Upper lobe of left lung (tissue), 6 donors: ENCODE data around the gene KCNK1. TPM values are rescaled to one million over a fixed set of nuclear protein-coding genes. Genes with fewer than 3 reads are reported as not detected.

ENCODE experiments used
- ATAC-seq, 2 donors: fragments of 200-7000 bp; cut with Tn5 transposase; one replicate each; pipeline ENCODE4 v1.9.1; 2022; ENCODE audit warnings: mild to moderate bottlenecking in 2 of 2, moderate library complexity in 2 of 2; ENCODE audit not compliant: low FRiP score in 2 of 2
- DNase-seq, 2 donors: peaks; one replicate each; pipeline ENCODE4 v3.0.0-alpha.2; 2019 to 2020
- H3K27ac ChIP-seq, 4 donors: fragments of 200-600 bp; sonication (generic); one replicate each; pipeline ENCODE4 v1.5.1; 2016 to 2019
- H3K27me3 ChIP-seq, 4 donors: fragments of 200-600 bp; sonication (generic); one replicate each; pipeline ENCODE4 v1.5.1; 2017 to 2019
- H3K36me3 ChIP-seq, 4 donors: fragments of 200-600 bp; sonication (generic); one replicate each; pipeline ENCODE4 v1.5.1; 2016 to 2019
- H3K4me1 ChIP-seq, 4 donors: fragments of 200-600 bp; sonication (generic); one replicate each; pipeline ENCODE4 v1.5.1; 2018 to 2019
- H3K4me3 ChIP-seq, 4 donors: fragments of 200-600 bp; sonication (generic); one replicate each; pipeline ENCODE4 v1.5.1; 2017 to 2019; ENCODE audit warnings: mild to moderate bottlenecking in 2 of 4, moderate library complexity in 1 of 4
- H3K9me3 ChIP-seq, 4 donors: fragments of 200-600 bp; sonication (generic); one replicate each; pipeline ENCODE4 v1.5.1; 2018 to 2019
- EP300 ChIP-seq, 4 donors: sonication (generic); formaldehyde crosslinking; IDR thresholded peaks; one replicate each; pipeline ENCODE4 v1.5.1; 2017; ENCODE audit warnings: antibody characterized with exemption in 4 of 4, control low read depth in 2 of 4
- POLR2A ChIP-seq, 4 donors: fragments of 450-650 bp; IDR thresholded peaks; one replicate each; pipeline ENCODE4 v1.5.1; 2016 to 2017; ENCODE audit warnings: antibody characterized with exemption in 4 of 4, mild to moderate bottlenecking in 2 of 4
- POLR2AphosphoS5 ChIP-seq, 2 donors: sonication (generic); formaldehyde crosslinking; IDR thresholded peaks; one replicate each; pipeline ENCODE4 v1.5.1; 2017; ENCODE audit warnings: antibody characterized with exemption in 2 of 2
- WGBS, 2 donors: methylation state at CpG; one replicate each; pipeline ENCODE4 v1.1.5; 2017 to 2018; 5-methylcytosine and 5-hydroxymethylcytosine counted together
- total RNA-seq, 6 donors: library from RNA; depleted of rRNA in 4 of 6; stranded (reverse); fragments of >200 nt in 4 of 6; gene quantifications; one replicate each; pipeline versions ENCODE4 v1.1.0 to v1.2.1, GENCODE V29; 2016 to 2021
- TF ChIP-seq, protein P1 (sequence below), 6 experiments: fragments of 450-650 bp in 4 of 6; fragments of 200-600 bp in 2 of 6; sonication (generic) in 2 of 6; IDR thresholded peaks; one replicate each; pipeline ENCODE4 v1.5.1; 2016 to 2019; ENCODE audit warnings: antibody characterized with exemption in 6 of 6
- donor health status: DM: no; HTN: no; CAD: no; lungs with moderate emphysema.
- donor health status: DM: no; HTN: yes; CAD: no; lungs with severe emphysema.

KCNK1 gene
- total RNA-seq, 6 donors from 2014 or later, result 6.4 to 25.2 (median 10.5) TPM

DNA sequence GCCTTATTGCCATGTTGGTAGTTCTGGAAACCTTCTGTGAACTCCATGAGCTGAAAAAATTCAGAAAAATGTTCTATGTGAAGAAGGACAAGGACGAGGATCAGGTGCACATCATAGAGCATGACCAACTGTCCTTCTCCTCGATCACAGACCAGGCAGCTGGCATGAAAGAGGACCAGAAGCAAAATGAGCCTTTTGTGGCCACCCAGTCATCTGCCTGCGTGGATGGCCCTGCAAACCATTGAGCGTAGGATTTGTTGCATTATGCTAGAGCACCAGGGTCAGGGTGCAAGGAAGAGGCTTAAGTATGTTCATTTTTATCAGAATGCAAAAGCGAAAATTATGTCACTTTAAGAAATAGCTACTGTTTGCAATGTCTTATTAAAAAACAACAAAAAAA, 57.4 kb downstream of the KCNK1 start:
- H3K27me3 ChIP-seq, result no peaks in the 10 kb centered on the region
- no peak for ATAC-seq
- no peaks in the 10 kb centered on the region for H3K4me1 ChIP-seq
- H3K36me3 ChIP-seq, result no peaks in the 10 kb centered on the region
- TF ChIP-seq EP300 (IDR thresholded peaks at IDR 0.05) (no peak), POLR2AphosphoS5 (IDR thresholded peaks at IDR 0.05) (no peak), POLR2A (IDR thresholded peaks at IDR 0.05) (no peak)
- TF ChIP-seq, protein P1, sequence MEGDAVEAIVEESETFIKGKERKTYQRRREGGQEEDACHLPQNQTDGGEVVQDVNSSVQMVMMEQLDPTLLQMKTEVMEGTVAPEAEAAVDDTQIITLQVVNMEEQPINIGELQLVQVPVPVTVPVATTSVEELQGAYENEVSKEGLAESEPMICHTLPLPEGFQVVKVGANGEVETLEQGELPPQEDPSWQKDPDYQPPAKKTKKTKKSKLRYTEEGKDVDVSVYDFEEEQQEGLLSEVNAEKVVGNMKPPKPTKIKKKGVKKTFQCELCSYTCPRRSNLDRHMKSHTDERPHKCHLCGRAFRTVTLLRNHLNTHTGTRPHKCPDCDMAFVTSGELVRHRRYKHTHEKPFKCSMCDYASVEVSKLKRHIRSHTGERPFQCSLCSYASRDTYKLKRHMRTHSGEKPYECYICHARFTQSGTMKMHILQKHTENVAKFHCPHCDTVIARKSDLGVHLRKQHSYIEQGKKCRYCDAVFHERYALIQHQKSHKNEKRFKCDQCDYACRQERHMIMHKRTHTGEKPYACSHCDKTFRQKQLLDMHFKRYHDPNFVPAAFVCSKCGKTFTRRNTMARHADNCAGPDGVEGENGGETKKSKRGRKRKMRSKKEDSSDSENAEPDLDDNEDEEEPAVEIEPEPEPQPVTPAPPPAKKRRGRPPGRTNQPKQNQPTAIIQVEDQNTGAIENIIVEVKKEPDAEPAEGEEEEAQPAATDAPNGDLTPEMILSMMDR (IDR thresholded peaks at IDR 0.05), result no peak
- DNase-seq, result no peak
- H3K27ac ChIP-seq, result no peak overlapping the region
- no peaks in the 10 kb centered on the region for H3K9me3 ChIP-seq
- 89 to 91% methylated on average over 5 of the region's 5 CpGs for WGBS, 2 donors
- H3K4me3 ChIP-seq, result no peak overlapping the region

DNA sequence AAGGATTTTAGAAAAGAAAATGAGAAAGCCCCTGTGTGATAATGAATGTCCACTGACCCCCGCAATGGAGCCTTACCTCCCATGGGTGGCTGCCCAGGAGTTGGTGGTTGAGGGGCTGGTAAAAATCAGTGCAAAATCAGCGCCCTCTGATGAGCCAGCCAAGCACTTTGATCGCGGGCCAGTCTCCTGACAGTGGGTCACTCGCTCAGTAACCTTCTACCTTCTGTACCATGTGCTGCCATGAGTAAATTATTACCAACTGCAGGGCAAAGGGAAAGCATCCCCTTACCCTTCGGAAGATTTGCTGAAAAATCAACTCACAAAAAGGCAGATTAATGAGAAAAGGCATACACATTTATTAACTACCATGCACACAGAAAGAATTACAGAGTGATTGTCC, 58.8 kb downstream of the KCNK1 start:
- ATAC-seq (no peak), DNase-seq (no peak)
- Histone ChIP-seq H3K9me3 (no peaks in the 10 kb centered on the region), H3K36me3 (no peaks in the 10 kb centered on the region), H3K27ac (no peak overlapping the region), H3K4me3 (no peak overlapping the region), H3K4me1 (no peaks in the 10 kb centered on the region), H3K27me3 (no peaks in the 10 kb centered on the region)
- 90 to 95% methylated on average over 6 of the region's 6 CpGs for WGBS, 2 donors
- TF ChIP-seq POLR2AphosphoS5 (IDR thresholded peaks at IDR 0.05) (no peak), POLR2A (IDR thresholded peaks at IDR 0.05) (no peak), EP300 (IDR thresholded peaks at IDR 0.05) (no peak)
- TF ChIP-seq, protein P1 (IDR thresholded peaks at IDR 0.05), result no peak

DNA sequence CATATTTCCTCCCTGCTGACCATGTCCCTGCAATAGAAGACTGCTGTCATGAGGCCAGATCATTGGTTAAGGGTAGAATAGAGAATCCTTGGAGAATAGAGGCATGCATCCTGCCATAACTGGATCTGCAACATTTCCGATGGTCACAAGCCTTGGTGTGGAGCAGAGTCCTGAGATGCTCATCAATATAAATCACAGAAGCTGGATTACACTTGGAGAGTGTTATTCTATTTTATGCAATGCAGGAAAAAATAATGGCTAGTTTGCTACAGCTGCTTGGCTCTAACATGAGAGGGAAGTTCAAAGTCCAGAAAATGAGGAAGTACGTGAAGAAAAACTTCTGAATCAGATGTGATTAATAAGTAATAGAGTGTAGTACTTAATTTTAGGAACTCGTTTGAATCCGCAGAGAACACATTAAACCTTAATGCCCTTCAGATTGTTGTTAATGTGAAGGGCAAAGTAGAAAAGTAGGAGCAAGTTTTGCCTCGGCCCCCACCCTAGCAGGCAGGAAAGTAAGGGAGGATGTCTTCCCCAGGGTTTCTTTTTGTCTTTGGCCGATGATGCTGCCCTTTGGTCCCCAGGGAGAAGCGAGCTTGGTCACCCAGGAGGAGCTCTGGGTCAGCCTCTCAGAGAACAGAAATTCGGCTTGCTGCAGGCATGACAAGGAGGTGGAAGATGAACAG, 59.5 kb downstream of the KCNK1 start:
- no peaks in the 10 kb centered on the region for H3K27me3 ChIP-seq
- 53 to 54% methylated on average over 8 of the region's 8 CpGs for WGBS, 2 donors
- DNase-seq (no peak), ATAC-seq (no peak)
- TF ChIP-seq POLR2A (IDR thresholded peaks at IDR 0.05), result no peak
- TF ChIP-seq EP300 (IDR thresholded peaks at IDR 0.05), result no peak
- TF ChIP-seq, protein P1 (IDR thresholded peaks at IDR 0.05), result no peak
- no peak for TF ChIP-seq POLR2AphosphoS5 (IDR thresholded peaks at IDR 0.05)
- no peak overlapping the region for H3K27ac ChIP-seq
- no peaks in the 10 kb centered on the region for H3K4me1 ChIP-seq
- no peaks in the 10 kb centered on the region for H3K36me3 ChIP-seq
- no peaks in the 10 kb centered on the region for H3K9me3 ChIP-seq
- H3K4me3 ChIP-seq, result no peak overlapping the region

DNA sequence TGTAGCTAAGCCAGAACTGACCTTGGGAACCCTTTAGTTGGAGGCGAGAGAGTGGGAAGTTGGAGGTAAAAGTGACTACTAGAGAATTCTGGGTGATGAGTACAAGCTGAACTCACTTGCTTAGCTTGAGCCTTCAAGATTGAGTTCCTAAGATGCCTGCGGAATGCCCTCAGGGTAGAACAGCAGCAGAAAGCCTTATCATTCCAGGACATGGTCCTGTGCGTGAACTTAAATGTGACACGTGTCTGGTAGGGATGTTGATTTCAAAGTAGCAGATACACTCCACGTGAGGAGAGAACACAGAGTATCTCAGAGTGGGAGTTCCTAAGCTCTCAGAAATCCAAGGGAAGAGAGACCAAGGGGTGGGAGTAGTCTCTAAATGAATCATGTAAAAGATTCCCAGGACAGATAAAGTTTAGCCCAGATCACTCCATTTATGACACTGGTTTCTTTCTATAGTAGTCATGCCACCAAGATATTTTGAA, 60.1 kb downstream of the KCNK1 start:
- Histone ChIP-seq H3K4me3 (no peak overlapping the region), H3K27ac (no peak overlapping the region), H3K27me3 (no peaks in the 10 kb centered on the region), H3K4me1 (no peaks in the 10 kb centered on the region), H3K9me3 (no peaks in the 10 kb centered on the region), H3K36me3 (no peaks in the 10 kb centered on the region)
- WGBS, 2 donors, result 65 to 74% methylated on average over 5 of the region's 5 CpGs
- no peak for TF ChIP-seq POLR2AphosphoS5 (IDR thresholded peaks at IDR 0.05)
- TF ChIP-seq EP300 (IDR thresholded peaks at IDR 0.05), result no peak
- DNase-seq, result no peak
- peak in 1 of 2 donors; percentile 38 for ATAC-seq

DNA sequence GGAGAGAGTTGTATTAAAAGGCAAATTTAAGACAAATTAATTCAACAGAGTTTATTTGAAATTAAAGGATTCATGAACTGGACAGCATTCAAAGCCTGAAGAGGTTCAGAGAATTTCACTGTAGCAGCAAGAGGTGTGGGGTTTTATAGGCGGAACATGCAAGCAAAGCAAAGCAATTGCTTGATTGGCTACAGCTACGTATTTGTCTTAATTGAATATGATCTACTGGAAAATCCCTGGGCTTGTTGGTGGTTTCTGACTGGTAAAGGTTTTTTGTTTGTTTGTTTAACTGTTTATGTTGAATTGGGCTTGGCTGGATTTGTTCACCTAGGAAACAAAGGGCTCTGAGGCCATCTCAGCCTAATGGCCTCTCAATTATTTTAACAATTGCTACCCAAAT, 61.5 kb downstream of the KCNK1 start:
- no peaks in the 10 kb centered on the region for H3K36me3 ChIP-seq
- TF ChIP-seq, protein P1 (IDR thresholded peaks at IDR 0.05), result no peak
- TF ChIP-seq POLR2AphosphoS5 (IDR thresholded peaks at IDR 0.05) (no peak), EP300 (IDR thresholded peaks at IDR 0.05) (no peak), POLR2A (IDR thresholded peaks at IDR 0.05) (no peak)
- H3K27me3 ChIP-seq, result no peaks in the 10 kb centered on the region
- ATAC-seq (no peak), DNase-seq (no peak)
- H3K4me3 ChIP-seq, result no peak overlapping the region
- H3K4me1 ChIP-seq, result no peaks in the 10 kb centered on the region
- H3K9me3 ChIP-seq, result no peaks in the 10 kb centered on the region
- 94 to 95% methylated on average over 2 of the region's 2 CpGs for WGBS, 2 donors
- no peak overlapping the region for H3K27ac ChIP-seq
